BE2C (cell line): ENCODE data around the gene ISG20L2.

Experiments used
- DNase-seq: peaks from one replicate; pipeline ENCODE4 v3.0.0-alpha.2; 2020
- H3K27me3 ChIP-seq: fragments of 250-450 bp; sonication (Bioruptor Pico); 2 replicates; pipeline ENCODE4 v1.5.1; 2020; ENCODE audit warnings: mild to moderate bottlenecking
- H3K36me3 ChIP-seq: fragments of 250-450 bp; sonication (Bioruptor Pico); 2 replicates; pipeline ENCODE4 v1.5.1; 2020; ENCODE audit warnings: mild to moderate bottlenecking
- H3K4me1 ChIP-seq: fragments of 250-450 bp; sonication (Bioruptor Pico); 2 replicates; pipeline ENCODE4 v1.5.1; 2020
- H3K4me3 ChIP-seq: 2 replicates; pipeline ENCODE4 v1.5.1; 2011; ENCODE audit warnings: low read depth, low read length
- H3K9me3 ChIP-seq: fragments of 250-450 bp; sonication (Bioruptor Pico); 2 replicates; pipeline ENCODE4 v1.5.1; 2020
- TF ChIP-seq, protein P1 (sequence below): IDR thresholded peaks from 2 replicates; pipeline ENCODE4 v1.5.1; 2012; ENCODE audit warnings: mild to moderate bottlenecking, low read depth, low read length

ISG20L2 gene

DNA sequence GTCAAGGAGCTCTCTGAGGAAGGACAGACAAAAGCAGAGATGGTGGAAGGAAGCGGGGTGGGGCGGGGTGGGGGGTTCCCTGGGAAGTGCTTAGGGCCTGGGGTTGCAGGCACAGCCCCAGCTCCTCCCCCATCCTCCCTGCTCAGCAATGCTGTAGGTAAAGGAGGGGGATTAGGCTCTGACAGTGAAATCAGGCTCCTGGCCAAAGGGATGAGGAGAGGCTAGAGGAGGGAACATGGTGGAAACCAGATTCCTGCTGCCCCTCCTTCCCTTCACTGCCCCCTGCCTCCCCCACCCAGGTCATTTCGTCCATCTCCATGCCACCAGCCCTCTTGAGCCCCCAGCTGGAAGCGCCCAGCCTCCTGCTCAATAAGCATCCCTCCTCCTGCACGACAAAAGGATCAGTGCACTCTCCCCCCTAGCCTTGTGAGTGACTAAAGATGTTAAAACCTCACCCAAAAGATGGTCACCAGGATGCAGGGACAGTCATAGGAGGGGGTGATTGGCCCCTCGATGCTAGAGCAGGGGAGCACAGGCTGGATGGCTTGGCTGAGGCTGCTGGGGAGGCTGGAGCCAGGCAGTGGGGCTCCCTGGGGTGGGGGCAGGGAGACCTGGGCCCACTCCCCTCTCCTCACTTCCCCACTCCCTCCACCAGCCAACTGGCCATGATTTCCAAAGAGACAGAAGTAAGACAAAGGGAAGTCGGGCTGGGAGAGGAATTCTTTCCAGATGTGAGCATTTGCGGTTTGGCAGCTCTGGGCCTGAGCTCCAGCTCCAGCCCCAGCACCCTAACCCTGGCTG, 20.9 kb downstream of the ISG20L2 start:
- no peak for DNase-seq
- Histone ChIP-seq H3K27me3 (peaks cover 7% of the 10 kb centered on the region), H3K4me3 (no peak overlapping the region), H3K36me3 (no peaks in the 10 kb centered on the region), H3K9me3 (no peaks in the 10 kb centered on the region), H3K4me1 (peaks cover 68% of the 10 kb centered on the region)
- TF ChIP-seq, protein P1, sequence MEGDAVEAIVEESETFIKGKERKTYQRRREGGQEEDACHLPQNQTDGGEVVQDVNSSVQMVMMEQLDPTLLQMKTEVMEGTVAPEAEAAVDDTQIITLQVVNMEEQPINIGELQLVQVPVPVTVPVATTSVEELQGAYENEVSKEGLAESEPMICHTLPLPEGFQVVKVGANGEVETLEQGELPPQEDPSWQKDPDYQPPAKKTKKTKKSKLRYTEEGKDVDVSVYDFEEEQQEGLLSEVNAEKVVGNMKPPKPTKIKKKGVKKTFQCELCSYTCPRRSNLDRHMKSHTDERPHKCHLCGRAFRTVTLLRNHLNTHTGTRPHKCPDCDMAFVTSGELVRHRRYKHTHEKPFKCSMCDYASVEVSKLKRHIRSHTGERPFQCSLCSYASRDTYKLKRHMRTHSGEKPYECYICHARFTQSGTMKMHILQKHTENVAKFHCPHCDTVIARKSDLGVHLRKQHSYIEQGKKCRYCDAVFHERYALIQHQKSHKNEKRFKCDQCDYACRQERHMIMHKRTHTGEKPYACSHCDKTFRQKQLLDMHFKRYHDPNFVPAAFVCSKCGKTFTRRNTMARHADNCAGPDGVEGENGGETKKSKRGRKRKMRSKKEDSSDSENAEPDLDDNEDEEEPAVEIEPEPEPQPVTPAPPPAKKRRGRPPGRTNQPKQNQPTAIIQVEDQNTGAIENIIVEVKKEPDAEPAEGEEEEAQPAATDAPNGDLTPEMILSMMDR: no peak

DNA sequence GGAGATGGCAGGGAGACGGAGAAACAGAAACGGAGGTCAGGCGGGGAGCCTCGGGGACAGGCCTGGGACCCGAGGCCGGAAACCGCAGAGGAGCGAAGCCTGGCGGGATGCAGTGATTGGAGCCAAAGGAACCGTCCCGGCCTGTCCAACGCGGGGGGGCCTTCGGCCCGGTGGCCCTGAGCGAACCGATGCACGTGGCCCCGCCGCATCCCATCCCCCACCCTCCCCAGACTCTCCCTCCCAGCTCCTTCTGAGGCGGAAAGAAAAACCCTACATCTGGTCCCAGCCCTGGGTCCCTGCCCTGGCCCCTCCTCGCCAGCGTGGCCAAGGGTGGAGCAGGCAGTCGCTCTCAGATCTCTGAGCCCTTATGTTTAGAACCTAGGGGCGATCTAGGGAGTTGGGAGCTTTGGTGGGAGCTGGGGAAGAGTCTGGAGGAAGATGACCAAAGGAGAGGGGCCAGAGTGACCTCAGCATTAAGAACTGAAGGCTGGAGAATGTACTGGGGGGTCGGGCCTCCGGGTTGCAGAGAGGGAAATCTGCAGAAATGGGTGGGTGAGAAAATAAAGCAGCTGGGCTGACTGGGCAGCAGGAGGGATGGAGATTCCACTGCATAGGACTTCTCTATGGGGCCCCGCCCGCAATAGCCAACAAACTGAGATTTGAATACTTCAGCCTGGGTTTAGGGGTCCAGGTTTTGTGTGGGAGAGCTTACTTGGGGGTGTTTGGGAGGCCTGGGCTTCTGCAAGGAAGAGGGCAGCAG, 21.7 kb downstream of the ISG20L2 start:
- Histone ChIP-seq H3K4me3 (peak overlapping the region; percentile 62), H3K27me3 (peaks cover 7% of the 10 kb centered on the region), H3K4me1 (peaks cover 60% of the 10 kb centered on the region), H3K36me3 (no peaks in the 10 kb centered on the region), H3K9me3 (no peaks in the 10 kb centered on the region)
- peak; percentile 40 for DNase-seq
- TF ChIP-seq, protein P1: no peak

DNA sequence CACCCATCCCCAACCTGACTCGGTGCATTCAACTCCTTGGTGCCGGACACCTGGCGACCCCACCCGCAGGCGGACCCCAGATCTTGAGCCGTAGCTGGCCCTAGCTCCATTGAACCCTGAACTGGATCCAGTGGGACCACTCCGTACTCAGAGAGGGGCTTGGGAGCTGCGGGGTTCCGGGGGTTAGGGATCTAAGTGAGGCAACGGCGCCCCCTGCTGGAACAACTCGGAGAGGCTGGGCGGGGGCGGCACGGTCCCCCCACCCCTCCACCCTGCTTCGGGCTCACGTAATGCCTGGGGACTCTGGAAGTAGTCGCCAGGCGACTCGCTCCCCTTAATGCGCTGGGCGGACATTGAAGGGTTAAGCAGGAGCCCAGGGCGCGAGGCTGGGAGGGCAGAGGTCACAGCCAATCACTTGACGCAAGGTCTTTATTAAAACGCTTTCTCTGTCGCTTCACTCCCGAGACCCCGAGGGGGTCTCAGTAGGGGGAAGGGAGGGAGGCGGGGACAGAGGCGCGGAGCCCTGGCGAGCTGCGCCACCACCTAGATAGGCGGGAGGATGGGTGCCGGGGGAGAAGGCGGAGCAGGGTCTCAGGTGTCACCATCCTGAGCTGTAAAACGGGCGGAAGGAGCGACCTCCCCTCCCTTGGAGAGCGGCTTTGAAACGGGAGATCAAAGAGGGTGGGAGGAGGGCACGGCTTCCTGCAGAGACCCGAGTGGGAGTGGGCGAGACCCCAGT, 22.5 kb downstream of the ISG20L2 start:
- DNase-seq: peak; percentile 79
- H3K27me3 ChIP-seq: peaks cover 7% of the 10 kb centered on the region
- H3K9me3 ChIP-seq: no peaks in the 10 kb centered on the region
- H3K4me3 ChIP-seq: peak overlapping the region; percentile 62
- H3K4me1 ChIP-seq: peaks cover 60% of the 10 kb centered on the region
- TF ChIP-seq, protein P1: peak; percentile 76
- no peaks in the 10 kb centered on the region for H3K36me3 ChIP-seq

DNA sequence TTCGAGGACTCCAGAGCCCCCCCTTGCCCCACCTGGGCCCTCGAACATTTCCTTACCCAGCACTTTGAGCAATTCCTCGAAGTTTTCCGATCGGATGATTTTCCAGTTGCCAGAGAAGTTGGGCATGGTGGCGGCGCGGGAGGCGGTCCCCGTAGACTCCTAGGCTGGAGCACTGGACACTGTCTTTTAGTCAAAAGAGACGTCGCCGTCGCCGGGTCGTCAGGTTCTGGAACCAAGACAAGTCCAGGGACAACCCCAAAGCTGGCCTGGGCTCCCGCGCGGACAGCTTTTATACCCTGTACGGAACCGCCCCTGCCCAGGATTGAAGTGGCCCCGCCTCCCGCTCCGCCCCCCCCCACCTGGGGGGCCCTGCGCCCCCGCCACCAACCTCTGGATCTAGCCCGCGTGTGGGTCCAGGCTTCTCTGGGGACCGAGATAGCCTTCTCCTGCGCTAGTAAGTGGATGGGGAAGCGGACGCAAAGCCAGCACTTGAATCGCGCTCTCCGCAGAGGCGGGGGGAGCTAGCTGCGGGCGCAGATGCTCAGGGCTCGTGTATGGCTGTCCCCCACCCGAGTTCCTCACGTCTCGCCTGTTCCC, 23.1 kb downstream of the ISG20L2 start, which contains the start of gene CRABP2:
Gene CRABP2, minus strand, starts transcription at position 263 of the 597 bp plus-strand sequence. Its CDS starts 137 bp downstream, at position 126.
- Histone ChIP-seq H3K27me3 (peaks cover 7% of the 10 kb centered on the region), H3K4me3 (peak within 1 kb of the TSS; percentile 62), H3K9me3 (no peaks in the 10 kb centered on the region), H3K4me1 (peaks cover 56% of the 10 kb centered on the region), H3K36me3 (no peaks in the 10 kb centered on the region)
- TF ChIP-seq, protein P1: no peak
- peak; percentile 60 for DNase-seq

DNA sequence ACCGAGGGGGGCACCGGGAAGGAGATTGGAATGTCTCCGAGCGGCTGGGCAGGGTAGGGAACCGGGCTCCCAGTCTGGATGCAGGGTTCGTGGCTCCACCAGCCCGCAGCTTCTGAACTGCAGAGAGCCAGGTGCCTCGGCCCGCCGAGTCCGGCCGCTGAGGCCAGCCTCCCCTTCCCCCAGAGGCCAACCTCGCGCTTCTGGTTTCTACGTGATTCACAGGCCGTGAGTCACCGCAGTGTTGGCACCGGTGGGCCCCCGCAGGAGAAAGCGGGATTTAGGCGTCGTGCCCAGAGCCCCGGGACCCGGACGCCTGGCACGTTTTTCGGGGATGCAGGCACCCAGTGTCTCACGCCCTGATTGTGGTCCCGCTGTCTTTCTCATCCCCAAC, 23.6 kb downstream of the ISG20L2 start:
- no peaks in the 10 kb centered on the region for H3K36me3 ChIP-seq
- TF ChIP-seq, protein P1: no peak
- peaks cover 51% of the 10 kb centered on the region for H3K4me1 ChIP-seq
- H3K9me3 ChIP-seq: no peaks in the 10 kb centered on the region
- H3K4me3 ChIP-seq: peak overlapping the region; percentile 62
- peaks cover 7% of the 10 kb centered on the region for H3K27me3 ChIP-seq
- DNase-seq: peak; percentile 58
